Trophoblast cell (in vitro differentiated cells and primary cell): ENCODE data around the gene VDR.

Experiments used
- DNase-seq, 2 donors: peaks; one replicate each; pipeline ENCODE4 v3.0.0-alpha.2; 2016
- H2AFZ ChIP-seq: 2 replicates; pipeline ENCODE4 v1.6.1; 2013; ENCODE audit warnings: low read length, moderate library complexity, mild to moderate bottlenecking; ENCODE audit not compliant: insufficient read depth, poor library complexity
- H2AK5ac ChIP-seq: 2 replicates; pipeline ENCODE4 v1.6.1; 2013; ENCODE audit warnings: mild to moderate bottlenecking, low read length
- H2BK120ac ChIP-seq: 2 replicates; pipeline ENCODE4 v1.6.1; 2013; ENCODE audit warnings: low read length, mild to moderate bottlenecking, moderate library complexity; ENCODE audit not compliant: insufficient read depth, poor library complexity
- H2BK12ac ChIP-seq: 2 replicates; pipeline ENCODE4 v1.6.1; 2013; ENCODE audit warnings: mild to moderate bottlenecking, low read length, moderate library complexity
- H2BK5ac ChIP-seq: 2 replicates; pipeline ENCODE4 v1.6.1; 2013; ENCODE audit warnings: low read length, low read depth, moderate library complexity, mild to moderate bottlenecking; ENCODE audit not compliant: poor library complexity
- H3K14ac ChIP-seq: 2 replicates; pipeline ENCODE4 v1.6.1; 2013; ENCODE audit warnings: mild to moderate bottlenecking, low read length
- H3K18ac ChIP-seq: 2 replicates; pipeline ENCODE4 v1.6.1; 2013; ENCODE audit warnings: mild to moderate bottlenecking, low read length
- H3K23ac ChIP-seq: 2 replicates; pipeline ENCODE4 v1.6.1; 2013; ENCODE audit warnings: low read length
- H3K27ac ChIP-seq: 2 replicates; pipeline ENCODE4 v1.5.1; 2013; ENCODE audit warnings: low read depth, mild to moderate bottlenecking, inconsistent platforms, low read length, moderate library complexity
- H3K27me3 ChIP-seq: 2 replicates; pipeline ENCODE4 v1.6.1; 2013; ENCODE audit warnings: inconsistent platforms, mild to moderate bottlenecking, low read length, moderate library complexity; ENCODE audit not compliant: insufficient read depth
- H3K36me3 ChIP-seq, 2 experiments: 1 replicate in 1 of 2; 2 replicates in 1 of 2; pipeline ENCODE4 v1.6.1; 2013; ENCODE audit warnings: low read length in 2 of 2, mild to moderate bottlenecking in 2 of 2, moderate library complexity in 1 of 2; ENCODE audit not compliant: insufficient read depth in 2 of 2, control insufficient read depth in 1 of 2
- H3K4ac ChIP-seq: 2 replicates; pipeline ENCODE4 v1.6.1; 2013; ENCODE audit warnings: low read depth, mild to moderate bottlenecking, low read length, moderate library complexity
- H3K4me1 ChIP-seq, 2 experiments: 1 replicate in 1 of 2; 2 replicates in 1 of 2; pipeline ENCODE4 v1.6.1; 2013; ENCODE audit warnings: low read length in 2 of 2, mild to moderate bottlenecking in 2 of 2, moderate library complexity in 1 of 2; ENCODE audit not compliant: insufficient read depth in 2 of 2, control insufficient read depth in 1 of 2
- H3K4me2 ChIP-seq: 2 replicates; pipeline ENCODE4 v1.6.1; 2013; ENCODE audit warnings: inconsistent platforms, mild to moderate bottlenecking, low read length, moderate library complexity
- H3K4me3 ChIP-seq: 2 replicates; pipeline ENCODE4 v1.5.1; 2013; ENCODE audit warnings: mild to moderate bottlenecking, low read depth, low read length, inconsistent platforms
- H3K79me1 ChIP-seq: one replicate; pipeline ENCODE4 v1.6.1; 2013; ENCODE audit warnings: low read length
- H3K79me2 ChIP-seq: 2 replicates; pipeline ENCODE4 v1.6.1; 2013; ENCODE audit warnings: low read length, mild to moderate bottlenecking; ENCODE audit not compliant: control insufficient read depth, insufficient read depth, poor library complexity
- H3K9ac ChIP-seq: 2 replicates; pipeline ENCODE4 v1.6.1; 2013; ENCODE audit warnings: mild to moderate bottlenecking, low read length
- H3K9me3 ChIP-seq: 2 replicates; pipeline ENCODE4 v1.6.1; 2013; ENCODE audit warnings: low read depth, mild to moderate bottlenecking, control low read depth, inconsistent platforms, low read length; ENCODE audit not compliant: insufficient read depth
- H4K12ac ChIP-seq: 2 replicates; pipeline ENCODE4 v1.6.1; 2013; ENCODE audit warnings: low read depth, mild to moderate bottlenecking, low read length, moderate library complexity
- H4K8ac ChIP-seq: 2 replicates; pipeline ENCODE4 v1.6.1; 2013; ENCODE audit warnings: low read depth, mild to moderate bottlenecking, low read length, moderate library complexity
- H4K91ac ChIP-seq: one replicate; pipeline ENCODE4 v1.6.1; 2013; ENCODE audit warnings: low read depth, mild to moderate bottlenecking, low read length, moderate library complexity
- WGBS: extraction: QIAGEN DNeasy Blood & Tissue Kit; methylation state at CpG from one replicate; pipeline ENCODE4 v1.1.7; 2013; ENCODE audit warnings: missing lambda C conversion rate; ENCODE audit not compliant: insufficient read length, insufficient coverage; ENCODE audit errors: extremely low coverage; 5-methylcytosine and 5-hydroxymethylcytosine counted together

VDR gene

DNA sequence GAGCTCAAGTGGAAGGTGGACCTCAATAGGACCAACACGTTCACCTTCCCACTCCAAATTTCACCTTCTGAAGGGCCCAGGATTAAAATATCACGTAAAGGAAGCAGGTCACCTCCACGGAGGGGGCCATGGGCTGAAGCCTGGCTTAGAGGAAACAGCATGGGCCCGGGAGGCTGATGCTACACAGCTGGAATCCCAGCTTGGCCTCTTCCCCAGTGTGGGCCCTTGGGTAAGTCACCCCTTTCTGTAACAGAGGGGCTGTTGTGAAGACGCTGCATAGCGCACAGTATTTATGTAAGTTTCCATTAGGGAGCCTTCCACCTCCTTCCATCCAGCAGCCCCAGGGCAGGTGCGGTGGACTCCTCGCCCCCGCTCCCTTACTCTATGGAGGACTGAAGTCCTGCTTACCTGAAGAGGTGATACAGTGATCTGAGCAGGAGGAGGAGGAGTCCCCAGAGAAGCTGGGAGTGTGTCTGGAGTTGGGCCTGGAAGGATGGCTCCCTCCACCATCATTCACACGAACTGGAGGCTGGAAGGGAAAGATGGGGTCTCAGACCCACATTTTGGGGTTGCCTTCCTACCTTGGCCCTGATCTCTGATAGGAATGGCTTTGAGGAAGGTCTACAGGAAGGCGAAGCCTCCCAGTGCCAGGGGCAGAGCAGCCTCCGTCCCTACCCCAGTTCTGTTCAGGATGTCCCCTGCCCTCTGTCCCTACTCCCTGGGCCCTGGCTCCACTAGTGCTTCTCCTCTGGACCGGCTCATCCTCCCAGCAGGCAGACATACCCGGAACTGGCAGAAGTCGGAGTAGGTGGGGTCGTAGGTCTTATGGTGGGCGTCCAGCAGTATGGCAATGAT, 47.8 kb downstream of the VDR start:
- WGBS = no CpG with 5 or more reads among the region's 17 CpGs
- Histone ChIP-seq H3K79me1 (no peaks in the 10 kb centered on the region), H3K79me2 (no peaks in the 10 kb centered on the region), H4K12ac (no peak overlapping the region), H2AK5ac (no peak overlapping the region), H3K4ac (no peak overlapping the region), H3K9ac (no peak overlapping the region), H3K4me2 (no peak overlapping the region), H3K9me3 (peaks cover 4% of the 10 kb centered on the region), H2BK5ac (no peak overlapping the region), H3K27ac (no peak overlapping the region), H3K18ac (no peak overlapping the region), H2AFZ (no peak overlapping the region), H4K91ac (no peak overlapping the region), H3K23ac (no peak overlapping the region), H4K8ac (no peak overlapping the region), H3K36me3 (no peaks in the 10 kb centered on the region), H2BK120ac (no peak overlapping the region), H3K14ac (no peak overlapping the region), H3K4me3 (no peak overlapping the region), H2BK12ac (no peak overlapping the region), H3K27me3 (no peaks in the 10 kb centered on the region), H3K4me1 (no peaks in the 10 kb centered on the region)
- DNase-seq = no peak

GRCh38 chr12:47856094-47856493, 48.7 kb downstream of the VDR start:
- no peak overlapping the region for H3K9ac ChIP-seq
- no peaks in the 10 kb centered on the region for H3K79me2 ChIP-seq
- no peak overlapping the region for H3K18ac ChIP-seq
- H3K27me3 ChIP-seq = no peaks in the 10 kb centered on the region
- no peaks in the 10 kb centered on the region for H3K36me3 ChIP-seq
- no peaks in the 10 kb centered on the region for H3K4me1 ChIP-seq
- H4K8ac ChIP-seq = no peak overlapping the region
- no peak overlapping the region for H3K14ac ChIP-seq
- no peak overlapping the region for H2AK5ac ChIP-seq
- DNase-seq = no peak
- H2AFZ ChIP-seq = no peak overlapping the region
- H3K23ac ChIP-seq = no peak overlapping the region
- H2BK12ac ChIP-seq = no peak overlapping the region
- H3K4me3 ChIP-seq = no peak overlapping the region
- no peak overlapping the region for H3K4me2 ChIP-seq
- H4K91ac ChIP-seq = no peak overlapping the region
- no peaks in the 10 kb centered on the region for H3K79me1 ChIP-seq
- no peak overlapping the region for H2BK120ac ChIP-seq
- H3K9me3 ChIP-seq = peaks cover 4% of the 10 kb centered on the region
- no CpG with 5 or more reads among the region's 1 CpG for WGBS
- H3K27ac ChIP-seq = no peak overlapping the region
- no peak overlapping the region for H2BK5ac ChIP-seq
- H4K12ac ChIP-seq = no peak overlapping the region
- H3K4ac ChIP-seq = no peak overlapping the region

DNA sequence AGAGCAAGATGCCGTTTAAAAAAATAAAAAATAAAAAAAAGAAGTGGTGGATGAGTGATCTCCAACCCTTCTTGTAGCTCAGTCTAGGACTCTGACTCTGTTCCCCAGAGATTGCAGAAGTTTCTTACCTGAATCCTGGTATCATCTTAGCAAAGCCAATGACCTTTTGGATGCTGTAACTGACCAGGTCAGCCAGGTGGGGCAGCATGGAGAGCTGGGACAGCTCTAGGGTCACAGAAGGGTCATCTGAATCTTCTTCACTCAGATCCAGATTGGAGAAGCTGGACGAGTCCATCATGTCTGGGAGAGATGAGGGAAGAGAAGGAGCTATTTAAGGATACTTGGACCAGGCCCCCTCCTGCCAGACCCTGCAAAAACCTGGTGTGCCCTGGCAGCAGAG, 49.3 kb downstream of the VDR start:
- Histone ChIP-seq H3K36me3 (no peaks in the 10 kb centered on the region), H3K9ac (no peak overlapping the region), H3K4me1 (peaks cover 0 to 1% of the 10 kb centered on the region in 2 experiments), H3K79me2 (no peaks in the 10 kb centered on the region), H3K79me1 (no peaks in the 10 kb centered on the region), H2AFZ (no peak overlapping the region), H3K27me3 (no peaks in the 10 kb centered on the region), H3K9me3 (peaks cover 5% of the 10 kb centered on the region), H3K23ac (no peak overlapping the region), H3K4me2 (no peak overlapping the region), H2BK12ac (no peak overlapping the region), H3K18ac (no peak overlapping the region), H3K14ac (no peak overlapping the region), H3K4me3 (no peak overlapping the region), H3K4ac (no peak overlapping the region), H4K8ac (no peak overlapping the region), H3K27ac (no peak overlapping the region), H4K12ac (no peak overlapping the region), H2BK120ac (no peak overlapping the region), H2BK5ac (no peak overlapping the region), H4K91ac (no peak overlapping the region), H2AK5ac (no peak overlapping the region)
- DNase-seq = no peak
- WGBS = no CpG with 5 or more reads among the region's 2 CpGs

- Histone ChIP-seq H3K14ac (no peak overlapping the region), H2BK12ac (no peak overlapping the region), H3K36me3 (no peaks in the 10 kb centered on the region), H2AK5ac (no peak overlapping the region), H2AFZ (no peak overlapping the region), H4K91ac (no peak overlapping the region), H3K79me1 (no peaks in the 10 kb centered on the region), H3K9me3 (peaks cover 6% of the 10 kb centered on the region), H3K27ac (no peak overlapping the region), H3K18ac (no peak overlapping the region), H3K4me2 (no peak overlapping the region), H3K23ac (no peak overlapping the region), H4K12ac (no peak overlapping the region), H4K8ac (no peak overlapping the region), H2BK5ac (no peak overlapping the region), H3K27me3 (no peaks in the 10 kb centered on the region), H3K9ac (no peak overlapping the region), H3K79me2 (no peaks in the 10 kb centered on the region), H3K4ac (no peak overlapping the region), H2BK120ac (no peak overlapping the region), H3K4me1 (peaks cover 0 to 3% of the 10 kb centered on the region in 2 experiments), H3K4me3 (no peak overlapping the region)
- no CpG with 5 or more reads among the region's 5 CpGs for WGBS
- no peak for DNase-seq
Measured at GRCh38 chr12:47854531-47854930, 50.3 kb downstream of the VDR start.
